Epithelial cell of esophagus (primary cell): ENCODE results near the gene TSC22D4.

Experiments
- DNase-seq: peaks from one replicate; pipeline ENCODE4 v3.0.0; 2010; ENCODE audit warnings: low read depth
- H3K4me3 ChIP-seq: 2 replicates; pipeline ENCODE4 v1.5.1; 2011; ENCODE audit warnings: mild to moderate bottlenecking, low read length, control low read depth
- TF ChIP-seq, protein P1 (sequence below): IDR thresholded peaks from 2 replicates; pipeline ENCODE4 v1.5.1; 2011; ENCODE audit warnings: low read depth, mild to moderate bottlenecking, low read length, control low read depth, inconsistent platforms; ENCODE audit not compliant: insufficient read depth; ENCODE audit errors: missing control alignments

Gene TSC22D4

DNA sequence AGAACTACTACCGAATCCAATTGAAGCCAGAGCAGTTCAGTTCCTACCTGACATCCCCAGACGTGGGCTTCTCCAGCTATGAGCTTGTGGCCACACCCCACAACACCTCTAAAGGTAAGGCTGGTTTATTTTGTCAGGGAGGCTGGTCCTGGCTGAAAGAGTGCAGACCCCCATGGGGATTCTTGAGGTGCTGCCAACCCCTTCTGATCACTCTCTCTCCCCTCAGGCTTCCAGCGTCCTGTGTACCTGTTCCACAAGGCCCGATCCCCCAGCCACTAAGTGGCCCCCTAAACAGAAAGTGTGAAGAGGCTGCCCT lies 45.8 kb downstream of the TSC22D4 start:
- DNase-seq = no peak
- no peak overlapping the region for H3K4me3 ChIP-seq
- TF ChIP-seq, protein P1, sequence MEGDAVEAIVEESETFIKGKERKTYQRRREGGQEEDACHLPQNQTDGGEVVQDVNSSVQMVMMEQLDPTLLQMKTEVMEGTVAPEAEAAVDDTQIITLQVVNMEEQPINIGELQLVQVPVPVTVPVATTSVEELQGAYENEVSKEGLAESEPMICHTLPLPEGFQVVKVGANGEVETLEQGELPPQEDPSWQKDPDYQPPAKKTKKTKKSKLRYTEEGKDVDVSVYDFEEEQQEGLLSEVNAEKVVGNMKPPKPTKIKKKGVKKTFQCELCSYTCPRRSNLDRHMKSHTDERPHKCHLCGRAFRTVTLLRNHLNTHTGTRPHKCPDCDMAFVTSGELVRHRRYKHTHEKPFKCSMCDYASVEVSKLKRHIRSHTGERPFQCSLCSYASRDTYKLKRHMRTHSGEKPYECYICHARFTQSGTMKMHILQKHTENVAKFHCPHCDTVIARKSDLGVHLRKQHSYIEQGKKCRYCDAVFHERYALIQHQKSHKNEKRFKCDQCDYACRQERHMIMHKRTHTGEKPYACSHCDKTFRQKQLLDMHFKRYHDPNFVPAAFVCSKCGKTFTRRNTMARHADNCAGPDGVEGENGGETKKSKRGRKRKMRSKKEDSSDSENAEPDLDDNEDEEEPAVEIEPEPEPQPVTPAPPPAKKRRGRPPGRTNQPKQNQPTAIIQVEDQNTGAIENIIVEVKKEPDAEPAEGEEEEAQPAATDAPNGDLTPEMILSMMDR = no peak

DNA sequence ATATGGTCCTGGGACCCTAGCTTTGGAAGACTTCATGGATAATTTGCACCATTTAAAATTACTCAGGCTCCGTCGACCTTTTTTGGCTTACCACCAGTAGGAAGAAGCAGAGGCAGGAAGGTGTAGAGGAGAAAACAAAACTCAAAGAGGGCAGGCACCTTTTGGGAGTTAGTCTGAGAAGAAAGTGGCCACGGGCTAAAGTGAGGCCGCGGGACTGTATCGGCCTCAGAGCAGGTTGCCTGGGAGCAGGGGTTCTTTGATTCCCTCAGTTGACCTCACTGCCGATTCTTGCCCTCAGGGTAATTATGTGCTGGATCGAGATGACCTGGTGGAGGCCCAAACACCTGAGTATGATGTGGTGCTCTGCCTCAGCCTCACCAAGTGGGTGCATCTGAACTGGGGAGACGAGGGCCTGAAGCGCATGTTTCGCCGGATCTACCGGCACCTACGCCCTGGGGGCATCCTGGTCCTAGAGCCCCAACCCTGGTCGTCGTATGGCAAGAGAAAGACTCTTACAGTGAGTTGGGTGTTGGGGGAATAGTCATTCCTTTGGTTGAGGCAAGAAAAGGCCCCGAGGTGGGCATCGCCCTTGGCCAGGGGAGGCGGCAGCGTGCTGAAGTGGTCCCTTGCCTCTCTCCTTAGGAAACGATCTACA lies 46.3 kb downstream of the TSC22D4 start:
- TF ChIP-seq, protein P1 = no peak
- H3K4me3 ChIP-seq = no peak overlapping the region
- DNase-seq = no peak

DNA sequence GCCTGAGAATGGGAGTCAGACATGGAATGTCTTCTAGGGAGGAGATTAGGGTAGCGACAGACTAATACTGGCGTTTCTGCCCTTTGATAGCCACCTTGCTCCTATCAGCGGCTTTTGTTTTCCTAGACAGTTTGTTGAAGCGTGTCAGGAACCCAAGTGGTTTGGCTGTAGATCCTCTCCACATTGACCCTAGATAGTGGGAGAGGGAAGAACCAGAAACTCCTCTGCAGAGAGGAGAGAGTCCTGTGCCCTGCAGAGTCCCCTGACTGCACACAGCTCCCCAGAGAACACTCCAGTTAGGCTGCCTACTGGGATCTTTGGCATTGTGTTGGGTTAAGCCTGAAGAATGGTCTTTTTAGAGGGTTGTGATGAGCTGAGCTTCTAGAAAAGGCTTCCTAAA lies 47.0 kb downstream of the TSC22D4 start:
- DNase-seq = no peak
- peak overlapping the region; percentile 19 for H3K4me3 ChIP-seq
- TF ChIP-seq, protein P1 = no peak

DNA sequence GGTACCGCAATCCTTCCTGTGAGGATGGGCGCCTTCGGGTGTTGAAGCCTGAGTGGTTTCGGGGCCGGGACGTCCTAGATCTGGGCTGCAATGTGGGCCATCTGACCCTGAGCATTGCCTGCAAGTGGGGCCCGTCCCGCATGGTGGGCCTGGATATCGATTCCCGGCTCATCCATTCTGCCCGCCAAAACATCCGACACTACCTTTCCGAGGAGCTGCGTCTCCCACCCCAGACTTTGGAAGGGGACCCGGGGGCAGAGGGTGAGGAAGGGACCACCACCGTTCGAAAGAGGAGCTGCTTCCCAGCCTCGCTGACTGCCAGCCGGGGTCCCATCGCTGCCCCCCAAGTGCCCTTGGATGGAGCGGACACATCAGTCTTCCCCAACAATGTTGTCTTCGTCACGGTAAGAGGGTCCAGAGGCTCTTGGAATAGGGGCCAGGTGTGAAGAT lies 47.7 kb downstream of the TSC22D4 start:
- no peak for DNase-seq
- peak overlapping the region; percentile 86 for H3K4me3 ChIP-seq
- TF ChIP-seq, protein P1 = no peak

DNA sequence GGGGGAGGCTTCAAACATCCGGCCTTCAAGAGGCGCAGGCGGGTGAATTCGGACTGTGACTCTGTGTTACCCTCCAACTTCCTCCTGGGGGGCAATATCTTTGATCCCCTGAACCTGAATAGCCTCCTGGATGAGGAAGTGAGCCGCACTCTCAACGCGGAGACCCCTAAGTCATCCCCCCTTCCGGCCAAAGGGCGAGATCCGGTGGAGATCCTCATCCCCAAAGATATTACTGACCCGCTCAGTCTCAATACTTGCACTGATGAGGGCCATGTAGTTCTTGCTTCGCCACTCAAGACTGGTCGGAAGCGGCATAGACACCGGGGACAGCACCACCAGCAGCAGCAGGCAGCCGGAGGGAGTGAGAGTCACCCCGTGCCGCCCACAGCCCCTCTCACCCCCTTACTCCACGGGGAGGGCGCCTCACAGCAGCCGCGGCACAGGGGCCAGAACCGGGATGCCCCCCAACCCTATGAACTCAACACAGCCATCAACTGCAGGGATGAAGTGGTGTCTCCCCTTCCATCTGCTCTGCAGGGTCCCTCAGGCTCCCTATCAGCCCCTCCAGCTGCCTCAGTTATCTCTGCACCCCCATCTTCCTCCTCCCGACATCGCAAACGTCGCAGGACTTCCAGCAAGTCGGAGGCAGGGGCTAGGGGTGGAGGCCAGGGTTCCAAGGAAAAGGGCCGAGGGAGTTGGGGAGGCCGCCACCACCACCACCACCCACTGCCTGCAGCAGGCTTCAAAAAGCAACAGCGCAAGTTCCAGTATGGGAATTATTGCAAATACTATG lies 48.3 kb downstream of the TSC22D4 start:
- peak overlapping the region; percentile 86 for H3K4me3 ChIP-seq
- TF ChIP-seq, protein P1 = no peak
- no peak for DNase-seq

DNA sequence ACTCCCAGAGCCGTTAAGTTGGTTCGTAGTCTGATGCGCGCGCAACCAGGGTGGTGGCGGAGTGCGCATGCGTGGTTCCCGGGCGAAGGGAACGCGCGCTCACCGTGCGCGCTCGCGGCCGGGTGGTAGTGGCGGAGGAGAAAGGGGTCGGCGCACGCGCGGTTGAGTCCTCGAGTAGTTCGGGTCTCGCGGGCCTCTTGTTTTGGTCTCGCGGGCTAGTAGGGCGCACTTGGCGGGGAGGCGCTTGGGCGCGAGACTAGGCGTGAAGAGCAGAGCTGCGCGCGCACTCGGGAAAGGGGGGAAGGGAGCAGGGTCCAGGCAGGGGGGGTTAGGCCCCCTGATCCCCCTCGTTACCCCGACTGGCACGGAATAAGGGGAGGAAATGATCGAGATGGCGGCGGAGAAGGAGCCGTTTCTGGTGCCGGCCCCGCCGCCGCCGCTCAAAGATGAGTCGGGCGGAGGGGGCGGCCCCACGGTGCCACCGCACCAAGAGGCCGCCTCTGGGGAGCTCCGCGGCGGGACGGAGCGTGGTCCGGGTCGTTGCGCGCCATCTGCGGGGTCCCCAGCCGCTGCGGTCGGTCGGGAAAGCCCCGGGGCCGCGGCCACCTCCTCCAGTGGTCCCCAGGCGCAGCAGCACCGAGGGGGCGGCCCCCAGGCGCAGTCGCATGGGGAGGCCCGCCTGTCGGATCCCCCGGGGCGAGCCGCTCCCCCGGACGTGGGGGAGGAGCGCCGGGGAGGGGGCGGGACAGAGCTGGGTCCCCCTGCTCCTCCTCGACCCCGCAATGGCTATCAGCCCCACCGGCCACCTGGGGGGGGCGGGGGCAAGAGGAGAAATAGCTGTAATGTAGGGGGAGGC lies 49.1 kb downstream of the TSC22D4 start, which contains the start of gene MEPCE:
Gene MEPCE (plus strand): TSS at position 195 of the 856 bp plus-strand sequence. CDS start 188 bp downstream, at position 383.
- DNase-seq = peak; percentile 90
- TF ChIP-seq, protein P1 = no peak
- H3K4me3 ChIP-seq = peak within 1 kb of the TSS; percentile 86
